Natural killer cell (primary cell): ENCODE data around the gene ZNF367. TPM values are rescaled to one million over a fixed set of nuclear protein-coding genes. Genes with fewer than 3 reads are reported as not detected.

ENCODE experiments used
- ATAC-seq, 3 donors: fragments of 150-1000 bp in 2 of 3; fragments of 200-7000 bp in 1 of 3; cut with Tn5 transposase; 1 replicate in 1 of 3; 2 replicates in 2 of 3; pipeline ENCODE4 v1.10.0; 2021; ENCODE audit warnings: mild to moderate bottlenecking in 2 of 3, moderate library complexity in 2 of 3
- DNase-seq, 2 donors: peaks; one replicate each; pipeline versions ENCODE4 v3.0.0 to v3.0.0-alpha.2; 2013 to 2021; ENCODE audit warnings: mixed read lengths in 1 of 2
- H3K27ac ChIP-seq: one replicate; pipeline ENCODE4 v1.5.1; 2013; ENCODE audit warnings: mild to moderate bottlenecking, low read length
- H3K27me3 ChIP-seq: one replicate; pipeline ENCODE4 v1.6.1; 2013; ENCODE audit warnings: low read length; ENCODE audit not compliant: control insufficient read depth, insufficient read depth
- H3K36me3 ChIP-seq: one replicate; pipeline ENCODE4 v1.6.1; 2013; ENCODE audit warnings: low read length; ENCODE audit not compliant: control insufficient read depth, insufficient read depth
- H3K4me1 ChIP-seq: one replicate; pipeline ENCODE4 v1.6.1; 2013; ENCODE audit warnings: low read length; ENCODE audit not compliant: control insufficient read depth, insufficient read depth
- H3K4me3 ChIP-seq: one replicate; pipeline ENCODE4 v1.5.1; 2013; ENCODE audit warnings: low read length
- H3K9me3 ChIP-seq: one replicate; pipeline ENCODE4 v1.6.1; 2013; ENCODE audit warnings: low read length; ENCODE audit not compliant: control insufficient read depth, insufficient read depth
- H3K27ac Mint-ChIP-seq, 2 donors: one replicate each; pipeline ENCODE4 v1.8.0; 2022; ENCODE audit warnings: mild to moderate bottlenecking in 2 of 2, mixed read lengths in 2 of 2, moderate library complexity in 1 of 2
- H3K27me3 Mint-ChIP-seq, 2 donors: one replicate each; pipeline ENCODE4 v1.8.0; 2022; ENCODE audit warnings: low read depth in 2 of 2, mixed read lengths in 2 of 2
- H3K36me3 Mint-ChIP-seq: one replicate; pipeline ENCODE4 v1.8.0; 2022; ENCODE audit warnings: mixed read lengths
- H3K4me1 Mint-ChIP-seq, 2 donors: one replicate each; pipeline ENCODE4 v1.8.0; 2022; ENCODE audit warnings: mixed read lengths in 2 of 2
- H3K4me3 Mint-ChIP-seq: one replicate; pipeline ENCODE4 v1.8.0; 2022; ENCODE audit warnings: mild to moderate bottlenecking, moderate library complexity, mixed read lengths
- H3K9me3 Mint-ChIP-seq, 2 donors: one replicate each; pipeline ENCODE4 v1.8.0; 2022; ENCODE audit warnings: mixed read lengths in 2 of 2
- CTCF ChIP-seq: fragments of 200-600 bp; IDR thresholded peaks from one replicate; pipeline ENCODE4 v1.8.0; 2022; ENCODE audit warnings: antibody characterized with exemption
- whole genome bisulfite sequencing: methylation state at CpG from one replicate; pipeline ENCODE4 v1.1.7; 2013; ENCODE audit warnings: missing lambda C conversion rate; ENCODE audit not compliant: insufficient coverage; 5-methylcytosine and 5-hydroxymethylcytosine counted together
- intact Hi-C: fragments of 100-400 bp; cut with micrococcal nuclease; formaldehyde crosslinking; loops from one replicate; pipeline ENCODE4 v1.14.2; 2022
- total RNA-seq, 4 donors: library from RNA; stranded (reverse); fragments of 120-200 nt in 1 of 4; gene quantifications; one replicate each; pipeline versions ENCODE4 v1.2.3 to v1.2.4, GENCODE V29; 2013 to 2022

Gene ZNF367
- total RNA-seq, 3 donors from 2014 or later (not counting 1 experiment from before 2014, with no cell fraction given) = 4.4 to 6.2 (median 4.5) TPM

DNA sequence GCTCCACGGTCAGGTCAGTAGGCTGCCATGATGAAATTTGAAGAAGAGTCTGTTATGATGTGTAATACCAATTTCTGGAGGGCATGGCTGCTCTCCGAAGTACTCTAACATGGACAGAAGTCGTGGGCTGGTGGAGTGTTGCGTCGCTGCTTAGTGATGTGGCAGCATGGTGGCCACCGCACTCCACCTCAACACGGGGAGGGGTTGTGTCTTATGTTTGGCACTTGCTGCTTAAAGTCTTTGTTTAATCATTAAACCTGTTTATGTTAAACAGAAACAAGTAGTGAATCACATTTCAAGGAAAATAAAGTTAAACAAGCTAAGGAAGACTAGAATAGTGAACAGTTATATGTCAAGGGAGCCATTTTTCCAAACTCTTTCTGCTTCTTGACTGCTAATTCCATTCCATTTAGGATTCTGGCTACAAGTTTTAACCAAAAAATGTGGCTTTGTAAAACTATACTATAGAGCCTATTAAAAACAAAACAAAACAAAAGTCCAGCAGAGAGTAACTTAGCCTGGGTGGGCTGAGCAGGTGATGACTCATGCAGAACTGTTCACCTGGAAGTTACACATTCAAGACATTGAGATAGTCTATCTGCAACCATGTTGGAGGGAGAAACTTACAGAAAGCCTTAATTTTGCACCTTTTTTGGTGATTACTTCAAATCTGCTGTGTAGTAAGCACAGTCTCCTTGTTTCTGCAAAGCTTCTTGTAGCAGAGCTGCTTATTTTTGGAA lies 41.3 kb upstream of the ZNF367 start:
- no peak for ATAC-seq
- Mint-ChIP-seq H3K27me3 (no peaks in the 10 kb centered on the region), H3K9me3 (no peaks in the 10 kb centered on the region), H3K36me3 (peaks cover 6% of the 10 kb centered on the region), H3K4me1 (no peaks in the 10 kb centered on the region), H3K27ac (no peak overlapping the region), H3K4me3 (no peak overlapping the region)
- Histone ChIP-seq H3K27me3 (no peaks in the 10 kb centered on the region), H3K4me3 (no peak overlapping the region), H3K4me1 (no peaks in the 10 kb centered on the region), H3K36me3 (no peaks in the 10 kb centered on the region), H3K27ac (no peak overlapping the region), H3K9me3 (no peaks in the 10 kb centered on the region)
- intact Hi-C loops = loop anchor here (10.0 kb wide), 1 partner anchor 195 kb away; the partner anchor contains the start of gene PRXL2C
- no peak for TF ChIP-seq CTCF
- no peak for DNase-seq
- WGBS = 100% methylated on average over 7 of the region's 7 CpGs

DNA sequence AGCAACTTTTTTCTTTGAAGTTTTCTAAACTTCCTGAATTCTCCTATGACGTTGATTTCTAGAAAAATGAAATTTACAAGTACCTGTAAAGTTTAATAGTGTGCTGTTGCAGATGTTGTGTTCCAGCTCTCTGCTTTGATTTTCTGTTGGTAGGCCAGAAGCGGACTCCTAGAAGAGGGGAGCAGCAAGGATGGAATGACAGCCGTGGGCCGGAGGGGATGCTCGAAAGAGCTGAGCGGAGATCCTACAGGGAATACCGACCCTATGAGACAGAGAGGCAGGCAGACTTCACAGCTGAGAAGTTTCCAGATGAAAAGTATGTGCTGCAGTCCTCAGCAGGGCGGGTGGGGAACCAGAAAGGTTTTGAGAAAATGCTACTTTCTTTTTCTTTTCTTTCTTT lies 40.1 kb upstream of the ZNF367 start:
- Mint-ChIP-seq H3K27me3 (peaks cover 0 to 4% of the 10 kb centered on the region in 2 donors), H3K4me1 (peaks cover 0 to 4% of the 10 kb centered on the region in 2 donors), H3K9me3 (no peaks in the 10 kb centered on the region), H3K36me3 (peaks cover 6% of the 10 kb centered on the region), H3K4me3 (no peak overlapping the region), H3K27ac (no peak overlapping the region)
- intact Hi-C loops = loop anchor here (10.0 kb wide), 1 partner anchor 197 kb away; the partner anchor contains the start of gene PRXL2C
- Histone ChIP-seq H3K9me3 (no peaks in the 10 kb centered on the region), H3K4me1 (no peaks in the 10 kb centered on the region), H3K27ac (no peak overlapping the region), H3K4me3 (no peak overlapping the region), H3K36me3 (no peaks in the 10 kb centered on the region), H3K27me3 (no peaks in the 10 kb centered on the region)
- TF ChIP-seq CTCF = no peak
- no peak for ATAC-seq
- DNase-seq = no peak
- 93% methylated on average over 8 of the region's 8 CpGs for WGBS

DNA sequence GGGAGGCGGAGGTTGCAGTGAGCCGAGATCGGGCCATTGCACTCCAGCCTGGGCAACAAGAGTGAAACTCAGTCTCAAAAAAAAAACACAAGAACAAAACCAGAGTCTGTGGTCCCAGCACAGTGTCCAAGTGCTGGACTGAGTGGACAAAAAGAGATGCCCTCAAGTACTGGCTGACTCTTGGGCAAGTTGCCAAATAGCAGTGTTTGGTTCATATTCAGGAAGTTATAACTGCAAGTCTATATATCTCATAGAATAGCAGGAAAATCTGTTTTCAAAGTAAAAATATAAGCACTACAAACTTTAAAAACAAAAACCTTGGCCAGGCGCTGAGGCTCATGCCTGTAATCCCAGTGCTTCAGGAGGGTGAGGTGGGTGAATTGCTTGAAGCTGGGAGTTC lies 39.1 kb upstream of the ZNF367 start:
- Mint-ChIP-seq H3K4me1 (peaks cover 0 to 4% of the 10 kb centered on the region in 2 donors), H3K27ac (no peak overlapping the region), H3K36me3 (peaks cover 6% of the 10 kb centered on the region), H3K9me3 (no peaks in the 10 kb centered on the region), H3K4me3 (no peak overlapping the region), H3K27me3 (peaks cover 0 to 6% of the 10 kb centered on the region in 2 donors)
- Histone ChIP-seq H3K4me1 (no peaks in the 10 kb centered on the region), H3K27ac (no peak overlapping the region), H3K9me3 (no peaks in the 10 kb centered on the region), H3K4me3 (no peak overlapping the region), H3K27me3 (no peaks in the 10 kb centered on the region), H3K36me3 (no peaks in the 10 kb centered on the region)
- WGBS = 98% methylated on average over 4 of the region's 4 CpGs
- intact Hi-C loops = loop anchor here (10.0 kb wide), 1 partner anchor 198 kb away; the partner anchor contains the start of gene PRXL2C
- no peak for TF ChIP-seq CTCF
- DNase-seq = no peak
- no peak for ATAC-seq
